Urinary bladder (tissue), 4 donors: ENCODE results near the gene EML4. TPM values are rescaled to one million over a fixed set of nuclear protein-coding genes. Genes with fewer than 3 reads are reported as not detected.
"Not testable (repeated sequence)": the region's sequence is repeated elsewhere in the genome, so short reads cannot be mapped to it uniquely, and the experiment has no call there.

Source experiments
- DNase-seq: peaks from one replicate; pipeline ENCODE4 v3.0.0-alpha.2; 2015; ENCODE audit errors: extremely low spot score
- H3K27ac ChIP-seq: one replicate; pipeline ENCODE4 v1.5.1; 2013; ENCODE audit warnings: low read depth, mild to moderate bottlenecking, moderate library complexity
- H3K36me3 ChIP-seq: one replicate; pipeline ENCODE4 v1.6.1; 2013; ENCODE audit warnings: mild to moderate bottlenecking, moderate library complexity; ENCODE audit not compliant: insufficient read depth
- H3K4me1 ChIP-seq: one replicate; pipeline ENCODE4 v1.6.1; 2013; ENCODE audit warnings: mild to moderate bottlenecking, moderate library complexity; ENCODE audit not compliant: insufficient read depth
- H3K4me3 ChIP-seq: one replicate; pipeline ENCODE4 v1.5.1; 2013; ENCODE audit warnings: low read depth, low read length
- WGBS: extraction: QIAGEN DNeasy Blood & Tissue Kit; methylation state at CpG from one replicate; pipeline ENCODE4 v1.1.7; 2013; 5-methylcytosine and 5-hydroxymethylcytosine counted together
- polyA plus RNA-seq: library from polyadenylated mRNA; stranded (reverse); fragments of 200-250 nt; gene quantifications from one replicate; pipeline ENCODE4 v1.2.3, GENCODE V29; 2013
- total RNA-seq: library from RNA; depleted of rRNA; stranded (reverse); fragments of >200 nt; gene quantifications from one replicate; pipeline ENCODE4 v1.2.3, GENCODE V29; 2014
- donor health status: healthy with polysubstance abuse.
- donor health status: healthy.

Gene EML4
- total and polyA plus RNA-seq, 2 donors: 11.4 to 93.6 TPM

GRCh38 chr2:42380026-42380425 lies 210.9 kb downstream of the EML4 start:
- WGBS: 97% methylated on average over 7 of the region's 7 CpGs
- H3K36me3 ChIP-seq, H3K4me3 ChIP-seq, DNase-seq, H3K4me1 ChIP-seq, H3K27ac ChIP-seq: not testable (repeated sequence)

- no peaks in the 10 kb centered on the region for H3K36me3 ChIP-seq
- WGBS: 86% methylated on average over 4 of the region's 4 CpGs
- no peak for DNase-seq
- no peaks in the 10 kb centered on the region for H3K4me1 ChIP-seq
- H3K27ac ChIP-seq: no peak overlapping the region
- H3K4me3 ChIP-seq: no peak overlapping the region
Observed at GRCh38 chr2:42382144-42382543, 213.0 kb downstream of the EML4 start.

Other genes with a start within 250 kb of the EML4 start
- 172 TPM for gene PKDCC, start 121.3 kb upstream of the EML4 start, total RNA-seq
- 247 TPM for gene PKDCC, start 121.3 kb upstream of the EML4 start, polyA plus RNA-seq
- 103 TPM for gene COX7A2L, start 191.9 kb downstream of the EML4 start, total RNA-seq
- gene COX7A2L, start 191.9 kb downstream of the EML4 start, polyA plus RNA-seq: 114 TPM